Choroid plexus epithelial cell (primary cell): ENCODE measurements around the gene FOXF1.

Experiments used
- DNase-seq: peaks from one replicate; pipeline ENCODE4 v3.0.0-alpha.2; 2010; ENCODE audit warnings: low read depth
- H3K4me3 ChIP-seq: 2 replicates; pipeline ENCODE4 v1.5.1; 2011; ENCODE audit warnings: low read depth, mild to moderate bottlenecking, control low read depth, low read length, moderate library complexity
- TF ChIP-seq, protein P1 (sequence below): conservative IDR thresholded peaks from 2 replicates; pipeline ENCODE4 v1.5.1; 2011; ENCODE audit warnings: low read depth, mild to moderate bottlenecking, control low read depth, inconsistent platforms, low read length, moderate library complexity

Gene FOXF1

DNA sequence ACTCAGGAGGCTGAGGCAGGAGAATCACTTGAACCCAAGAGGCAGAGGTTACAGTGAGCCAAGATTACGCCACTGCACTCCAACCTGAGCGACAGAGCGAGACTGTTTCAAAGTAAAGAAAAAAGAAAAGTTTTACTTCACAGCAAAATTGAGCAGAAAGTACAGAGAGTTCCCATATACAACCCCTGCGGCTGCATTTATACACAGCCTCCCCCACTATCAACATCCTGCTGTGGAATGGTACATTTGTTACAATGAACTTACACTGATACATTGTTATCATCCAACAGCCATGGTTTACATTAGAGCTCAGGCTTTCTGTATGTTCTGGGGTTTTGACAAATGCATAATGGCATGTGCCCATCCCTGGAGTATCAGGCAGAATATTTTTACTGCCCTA lies 47.3 kb downstream of the FOXF1 start:
- TF ChIP-seq, protein P1, sequence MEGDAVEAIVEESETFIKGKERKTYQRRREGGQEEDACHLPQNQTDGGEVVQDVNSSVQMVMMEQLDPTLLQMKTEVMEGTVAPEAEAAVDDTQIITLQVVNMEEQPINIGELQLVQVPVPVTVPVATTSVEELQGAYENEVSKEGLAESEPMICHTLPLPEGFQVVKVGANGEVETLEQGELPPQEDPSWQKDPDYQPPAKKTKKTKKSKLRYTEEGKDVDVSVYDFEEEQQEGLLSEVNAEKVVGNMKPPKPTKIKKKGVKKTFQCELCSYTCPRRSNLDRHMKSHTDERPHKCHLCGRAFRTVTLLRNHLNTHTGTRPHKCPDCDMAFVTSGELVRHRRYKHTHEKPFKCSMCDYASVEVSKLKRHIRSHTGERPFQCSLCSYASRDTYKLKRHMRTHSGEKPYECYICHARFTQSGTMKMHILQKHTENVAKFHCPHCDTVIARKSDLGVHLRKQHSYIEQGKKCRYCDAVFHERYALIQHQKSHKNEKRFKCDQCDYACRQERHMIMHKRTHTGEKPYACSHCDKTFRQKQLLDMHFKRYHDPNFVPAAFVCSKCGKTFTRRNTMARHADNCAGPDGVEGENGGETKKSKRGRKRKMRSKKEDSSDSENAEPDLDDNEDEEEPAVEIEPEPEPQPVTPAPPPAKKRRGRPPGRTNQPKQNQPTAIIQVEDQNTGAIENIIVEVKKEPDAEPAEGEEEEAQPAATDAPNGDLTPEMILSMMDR, result no peak
- H3K4me3 ChIP-seq, result no peak overlapping the region
- DNase-seq, result peak; percentile 55

DNA sequence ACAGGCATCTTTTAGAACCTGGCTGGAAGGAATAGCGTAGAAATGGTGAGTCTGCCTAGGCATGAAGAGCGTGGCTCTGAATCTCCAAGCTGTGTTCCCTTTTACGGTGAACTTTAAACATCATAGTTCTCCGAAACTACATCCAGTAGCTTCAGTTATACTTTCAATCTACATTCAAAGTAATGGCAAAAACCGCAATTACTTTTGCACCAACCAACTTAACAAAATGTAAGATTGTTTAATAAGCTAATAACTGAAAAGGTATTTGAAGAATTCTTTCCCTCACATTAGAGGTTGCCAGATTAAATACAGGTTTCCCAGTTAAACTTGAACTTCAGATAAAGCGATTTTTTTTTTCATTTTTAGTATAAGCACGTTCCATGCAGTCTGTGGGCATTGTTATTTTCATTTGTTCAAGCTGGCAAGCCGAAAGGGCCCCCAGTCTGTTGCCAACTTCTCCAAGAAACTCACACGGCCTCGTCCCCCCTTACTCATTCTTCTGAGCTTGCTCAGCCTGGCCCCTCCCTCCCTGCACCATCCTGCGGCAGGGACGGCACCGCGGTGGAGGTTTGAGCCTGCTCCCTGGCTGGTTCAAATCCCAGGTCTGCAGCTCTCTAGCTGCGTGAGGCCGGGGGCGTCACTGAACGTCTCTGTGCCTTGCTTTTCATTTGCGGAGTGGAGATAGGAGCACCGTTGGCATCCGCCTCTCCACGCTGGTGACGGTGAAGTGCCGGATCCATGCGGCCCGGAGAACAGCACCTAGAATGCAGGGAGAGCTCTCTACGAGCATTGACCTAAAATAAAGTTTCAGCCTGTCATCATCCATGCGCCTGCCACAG lies 48.2 kb downstream of the FOXF1 start:
- DNase-seq, result peak; percentile 12
- no peak overlapping the region for H3K4me3 ChIP-seq
- TF ChIP-seq, protein P1, result no peak

DNA sequence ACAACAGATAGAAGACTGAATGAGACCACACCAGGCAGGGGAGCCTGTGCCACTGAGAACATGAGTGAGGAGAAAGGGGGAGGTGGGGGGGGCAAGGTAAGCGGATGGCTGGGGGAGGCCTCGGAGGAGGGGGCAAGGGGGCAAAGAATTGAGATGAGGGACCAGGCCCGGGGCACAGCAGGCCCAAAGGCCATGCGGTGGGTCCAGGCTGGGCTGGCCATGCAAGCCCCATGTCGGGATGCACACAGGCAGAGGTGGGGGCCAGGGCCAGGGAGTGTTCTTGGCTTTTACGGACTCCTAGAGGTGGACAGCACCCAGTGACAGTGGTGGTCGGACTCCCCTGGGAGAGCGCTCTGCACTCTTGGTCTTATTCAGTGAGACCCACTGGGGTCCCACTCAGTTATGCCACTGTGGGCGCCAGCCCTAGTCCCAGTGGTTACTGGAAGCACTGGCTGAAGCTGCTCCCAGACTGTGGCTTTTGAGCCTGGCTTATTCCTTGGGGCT lies 49.5 kb downstream of the FOXF1 start:
- H3K4me3 ChIP-seq, result no peak overlapping the region
- no peak for DNase-seq
- TF ChIP-seq, protein P1, result no peak

DNA sequence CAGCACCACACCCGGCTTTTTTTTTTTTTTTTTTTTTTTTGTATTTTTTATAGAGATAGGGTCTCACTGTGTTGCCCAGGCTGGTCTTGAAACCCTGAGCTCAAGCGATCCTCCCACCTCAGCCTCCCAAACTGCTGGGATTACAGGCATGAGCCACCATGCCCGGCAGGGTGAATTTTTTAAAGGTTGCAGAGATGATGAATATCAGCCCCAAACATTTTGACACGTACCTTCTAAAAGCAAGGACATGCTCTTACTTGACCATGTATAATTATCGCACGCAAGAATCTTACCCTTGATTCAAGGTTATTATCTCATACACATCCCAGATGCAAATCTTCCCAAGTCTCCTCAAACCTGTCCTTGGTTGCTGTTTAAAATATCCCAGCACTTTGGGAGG lies 52.0 kb downstream of the FOXF1 start:
- no peak overlapping the region for H3K4me3 ChIP-seq
- no peak for DNase-seq
- TF ChIP-seq, protein P1, result no peak

DNA sequence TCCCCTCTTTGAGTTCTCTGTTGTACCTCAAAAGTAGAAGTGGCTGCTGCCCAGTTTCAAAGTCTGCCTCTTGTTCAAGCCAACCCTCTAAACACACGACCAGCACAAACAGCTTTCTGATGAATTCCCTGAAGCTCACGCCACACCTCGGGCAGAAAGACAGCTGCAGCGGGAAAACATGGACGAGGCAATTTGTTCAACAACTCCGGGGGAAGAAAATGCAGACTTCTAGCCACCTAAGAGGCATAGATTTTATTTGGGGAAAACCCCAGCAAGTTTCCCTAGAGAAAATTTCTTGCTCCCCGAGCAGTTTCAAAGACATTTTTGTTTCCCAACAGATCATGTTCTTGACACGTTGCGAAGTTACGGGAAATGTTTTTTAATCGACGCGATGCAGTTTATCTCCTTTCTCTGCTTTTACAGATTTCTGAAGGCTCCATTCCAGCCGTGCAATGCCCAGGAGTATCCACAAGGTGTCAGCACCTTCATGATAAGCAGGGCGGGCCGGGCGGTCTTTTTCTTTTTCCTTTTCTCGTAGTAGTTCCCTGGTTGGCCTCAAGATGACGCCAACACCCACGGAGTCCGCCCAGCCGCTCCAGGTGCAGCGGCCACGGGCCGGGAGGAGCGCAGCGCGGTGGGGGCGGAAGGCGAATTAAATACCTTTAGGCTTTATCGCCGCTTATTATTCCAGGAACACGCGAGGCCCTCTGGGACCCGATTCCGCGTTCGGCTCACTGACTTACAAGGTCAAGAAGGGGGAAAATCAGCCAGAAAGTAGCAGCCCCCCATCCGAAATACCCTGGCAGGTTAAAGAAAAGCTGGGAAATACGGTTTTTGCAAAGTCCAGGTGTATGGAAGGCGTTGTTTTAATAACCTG lies 53.4 kb downstream of the FOXF1 start:
- H3K4me3 ChIP-seq, result peak overlapping the region; percentile 59
- TF ChIP-seq, protein P1, result peak; percentile 100
- peak; percentile 96 for DNase-seq
